Ovary (tissue), 3 donors: ENCODE data around the gene COA3.

Experiments
- EP300 ChIP-seq: sonication (generic); formaldehyde crosslinking; IDR thresholded peaks from one replicate; pipeline ENCODE4 v1.6.1; 2017; ENCODE audit warnings: antibody characterized with exemption
- POLR2A ChIP-seq: fragments of 450-650 bp; IDR thresholded peaks from one replicate; pipeline ENCODE4 v1.6.1; 2017; ENCODE audit warnings: antibody characterized with exemption, mild to moderate bottlenecking, moderate library complexity
- TF ChIP-seq, protein P1 (sequence below), 3 donors: fragments of 450-650 bp in 2 of 3; fragments of 200-600 bp in 1 of 3; IDR thresholded peaks; one replicate each; pipeline versions ENCODE4 v1.5.1 to v1.8.0; 2016 to 2022; ENCODE audit warnings: antibody characterized with exemption in 3 of 3, mild to moderate bottlenecking in 1 of 3
- donor health status: DM: no; HTN: no; CAD: no.

DNA sequence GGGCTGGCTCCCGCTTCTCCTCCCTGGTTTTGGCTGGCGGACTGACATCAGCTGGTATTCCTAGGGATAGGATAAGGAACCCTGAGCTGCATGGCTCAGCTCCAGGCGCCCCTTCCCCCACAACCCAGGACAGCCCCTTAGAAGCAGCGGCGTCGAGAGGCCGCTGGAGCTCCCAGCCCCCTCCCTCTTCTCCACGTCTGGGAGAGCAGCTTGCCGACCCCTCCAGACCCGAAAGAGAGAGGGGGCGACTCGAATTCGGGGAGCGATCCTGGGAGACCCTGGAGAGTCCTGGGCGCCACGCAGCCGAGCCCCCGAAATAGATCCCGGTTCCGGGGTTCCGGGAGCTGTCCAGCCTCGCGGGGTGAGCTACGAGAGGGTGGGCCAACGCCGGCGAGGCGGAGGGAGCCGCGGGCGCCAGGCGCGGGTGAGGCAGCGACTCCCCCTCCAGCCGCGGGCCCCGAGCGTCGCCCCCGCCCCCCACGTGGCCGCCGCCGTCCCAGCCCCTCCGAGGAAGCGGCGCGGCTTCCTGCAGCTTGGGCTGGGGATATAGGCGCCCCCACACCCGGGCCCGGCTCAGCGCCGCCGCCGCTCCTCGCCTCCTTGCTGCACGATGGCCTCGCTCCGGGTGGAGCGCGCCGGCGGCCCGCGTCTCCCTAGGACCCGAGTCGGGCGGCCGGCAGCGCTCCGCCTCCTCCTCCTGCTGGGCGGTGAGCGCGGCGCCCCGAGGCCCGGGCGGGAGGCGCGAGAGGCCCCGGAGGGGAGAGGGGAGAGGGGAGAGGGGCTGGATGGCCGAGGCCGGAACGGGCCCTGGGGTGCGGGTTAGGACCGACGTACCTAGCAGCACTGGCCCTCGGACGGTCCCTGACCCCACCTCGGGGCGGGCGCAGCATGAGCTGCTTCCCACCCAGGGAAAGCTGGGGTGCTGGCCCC, 37.6 kb downstream of the COA3 start, which contains the start of gene RAMP2:
- TF ChIP-seq POLR2A (no peak), EP300 (no peak)
- TF ChIP-seq, protein P1, sequence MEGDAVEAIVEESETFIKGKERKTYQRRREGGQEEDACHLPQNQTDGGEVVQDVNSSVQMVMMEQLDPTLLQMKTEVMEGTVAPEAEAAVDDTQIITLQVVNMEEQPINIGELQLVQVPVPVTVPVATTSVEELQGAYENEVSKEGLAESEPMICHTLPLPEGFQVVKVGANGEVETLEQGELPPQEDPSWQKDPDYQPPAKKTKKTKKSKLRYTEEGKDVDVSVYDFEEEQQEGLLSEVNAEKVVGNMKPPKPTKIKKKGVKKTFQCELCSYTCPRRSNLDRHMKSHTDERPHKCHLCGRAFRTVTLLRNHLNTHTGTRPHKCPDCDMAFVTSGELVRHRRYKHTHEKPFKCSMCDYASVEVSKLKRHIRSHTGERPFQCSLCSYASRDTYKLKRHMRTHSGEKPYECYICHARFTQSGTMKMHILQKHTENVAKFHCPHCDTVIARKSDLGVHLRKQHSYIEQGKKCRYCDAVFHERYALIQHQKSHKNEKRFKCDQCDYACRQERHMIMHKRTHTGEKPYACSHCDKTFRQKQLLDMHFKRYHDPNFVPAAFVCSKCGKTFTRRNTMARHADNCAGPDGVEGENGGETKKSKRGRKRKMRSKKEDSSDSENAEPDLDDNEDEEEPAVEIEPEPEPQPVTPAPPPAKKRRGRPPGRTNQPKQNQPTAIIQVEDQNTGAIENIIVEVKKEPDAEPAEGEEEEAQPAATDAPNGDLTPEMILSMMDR (IDR thresholded peaks at IDR 0.05) = no peak
